WTC11 (cell line): ENCODE measurements around the gene CYP39A1.

Experiments used
- CBFB ChIP-seq: sonication (generic); formaldehyde crosslinking; IDR thresholded peaks from 2 replicates; pipeline ENCODE4 v1.8.1; 2022; ENCODE audit warnings: mild to moderate bottlenecking, low read depth, missing genetic modification reagents
- ESRRA ChIP-seq: sonication (generic); formaldehyde crosslinking; IDR thresholded peaks from 2 replicates; pipeline ENCODE4 v1.8.1; 2022; ENCODE audit warnings: mild to moderate bottlenecking, missing genetic modification reagents, borderline replicate concordance
- ETV6 ChIP-seq: sonication (generic); formaldehyde crosslinking; IDR thresholded peaks from 2 replicates; pipeline ENCODE4 v1.8.1; 2022; ENCODE audit warnings: mild to moderate bottlenecking, missing genetic modification reagents
- KAT7 ChIP-seq: sonication (generic); formaldehyde crosslinking; IDR thresholded peaks from 2 replicates; pipeline ENCODE4 v1.8.1; 2023; ENCODE audit warnings: missing genetic modification reagents, mild to moderate bottlenecking, borderline replicate concordance
- NFYB ChIP-seq: sonication (generic); formaldehyde crosslinking; conservative IDR thresholded peaks from 2 replicates; pipeline ENCODE4 v1.8.0; 2022; ENCODE audit warnings: low read depth, missing genetic modification reagents
- SOX15 ChIP-seq: fragments of 250-450 bp; sonication (Bioruptor Pico); IDR thresholded peaks from 2 replicates; pipeline ENCODE4 v1.9.0; 2021; ENCODE audit warnings: mild to moderate bottlenecking
- ZNF232 ChIP-seq: sonication (generic); formaldehyde crosslinking; IDR thresholded peaks from 2 replicates; pipeline ENCODE4 v1.8.0; 2022; ENCODE audit warnings: mild to moderate bottlenecking, missing genetic modification reagents
- TF ChIP-seq, protein P1 (sequence below): fragments of 200-600 bp; IDR thresholded peaks from 2 replicates; pipeline ENCODE4 v1.8.0; 2022; ENCODE audit warnings: antibody characterized with exemption
- TF ChIP-seq, protein P2 (sequence below): sonication (generic); formaldehyde crosslinking; IDR thresholded peaks from 2 replicates; pipeline ENCODE4 v1.8.0; 2022; ENCODE audit warnings: mild to moderate bottlenecking, missing genetic modification reagents
- TF ChIP-seq, protein P3 (sequence below): sonication (generic); formaldehyde crosslinking; IDR thresholded peaks from 2 replicates; pipeline ENCODE4 v1.8.1; 2022; ENCODE audit warnings: low read depth, mild to moderate bottlenecking, moderate library complexity, missing genetic modification reagents, borderline replicate concordance
- TF ChIP-seq, protein P4 (sequence below): fragments of 250-450 bp; sonication (Bioruptor Pico); IDR thresholded peaks from 2 replicates; pipeline ENCODE4 v1.8.0; 2021; ENCODE audit warnings: mild to moderate bottlenecking
- TF ChIP-seq, protein P5 (sequence below): sonication (generic); formaldehyde crosslinking; IDR thresholded peaks from 2 replicates; pipeline ENCODE4 v1.8.1; 2022; ENCODE audit warnings: low read depth, missing genetic modification reagents, borderline replicate concordance
- TF ChIP-seq, protein P6 (sequence below): sonication (generic); formaldehyde crosslinking; IDR thresholded peaks from 2 replicates; pipeline ENCODE4 v1.8.1; 2023; ENCODE audit warnings: mild to moderate bottlenecking, missing genetic modification reagents, moderate library complexity

DNA sequence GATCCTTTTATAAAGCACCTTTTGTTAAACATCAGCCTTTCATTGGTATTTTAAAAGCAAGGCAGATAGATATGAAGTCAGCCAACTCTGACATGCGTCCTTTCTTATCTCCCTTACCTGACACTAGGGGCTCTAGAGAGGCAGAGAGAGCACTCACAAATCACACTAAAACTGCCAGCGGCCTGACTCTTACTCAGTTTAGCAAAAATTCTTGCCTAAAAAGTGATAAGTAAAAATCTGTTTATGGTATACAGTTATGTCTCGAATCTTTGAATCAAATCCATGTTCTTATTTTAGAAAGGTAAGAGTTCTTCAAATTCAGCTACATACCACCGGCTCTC, 24.7 kb upstream of the CYP39A1 start:
- no peak for TF ChIP-seq SOX15 (CRISPR knock-in tag)
- TF ChIP-seq, protein P1, sequence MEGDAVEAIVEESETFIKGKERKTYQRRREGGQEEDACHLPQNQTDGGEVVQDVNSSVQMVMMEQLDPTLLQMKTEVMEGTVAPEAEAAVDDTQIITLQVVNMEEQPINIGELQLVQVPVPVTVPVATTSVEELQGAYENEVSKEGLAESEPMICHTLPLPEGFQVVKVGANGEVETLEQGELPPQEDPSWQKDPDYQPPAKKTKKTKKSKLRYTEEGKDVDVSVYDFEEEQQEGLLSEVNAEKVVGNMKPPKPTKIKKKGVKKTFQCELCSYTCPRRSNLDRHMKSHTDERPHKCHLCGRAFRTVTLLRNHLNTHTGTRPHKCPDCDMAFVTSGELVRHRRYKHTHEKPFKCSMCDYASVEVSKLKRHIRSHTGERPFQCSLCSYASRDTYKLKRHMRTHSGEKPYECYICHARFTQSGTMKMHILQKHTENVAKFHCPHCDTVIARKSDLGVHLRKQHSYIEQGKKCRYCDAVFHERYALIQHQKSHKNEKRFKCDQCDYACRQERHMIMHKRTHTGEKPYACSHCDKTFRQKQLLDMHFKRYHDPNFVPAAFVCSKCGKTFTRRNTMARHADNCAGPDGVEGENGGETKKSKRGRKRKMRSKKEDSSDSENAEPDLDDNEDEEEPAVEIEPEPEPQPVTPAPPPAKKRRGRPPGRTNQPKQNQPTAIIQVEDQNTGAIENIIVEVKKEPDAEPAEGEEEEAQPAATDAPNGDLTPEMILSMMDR: no peak
- TF ChIP-seq ETV6: no peak
- no peak for TF ChIP-seq KAT7 (CRISPR knock-in tag)
- TF ChIP-seq, protein P2, sequence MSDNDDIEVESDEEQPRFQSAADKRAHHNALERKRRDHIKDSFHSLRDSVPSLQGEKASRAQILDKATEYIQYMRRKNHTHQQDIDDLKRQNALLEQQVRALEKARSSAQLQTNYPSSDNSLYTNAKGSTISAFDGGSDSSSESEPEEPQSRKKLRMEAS (CRISPR knock-in tag): no peak
- no peak for TF ChIP-seq ESRRA (CRISPR knock-in tag)
- no peak for TF ChIP-seq ZNF232 (CRISPR knock-in tag)
- TF ChIP-seq, protein P3, sequence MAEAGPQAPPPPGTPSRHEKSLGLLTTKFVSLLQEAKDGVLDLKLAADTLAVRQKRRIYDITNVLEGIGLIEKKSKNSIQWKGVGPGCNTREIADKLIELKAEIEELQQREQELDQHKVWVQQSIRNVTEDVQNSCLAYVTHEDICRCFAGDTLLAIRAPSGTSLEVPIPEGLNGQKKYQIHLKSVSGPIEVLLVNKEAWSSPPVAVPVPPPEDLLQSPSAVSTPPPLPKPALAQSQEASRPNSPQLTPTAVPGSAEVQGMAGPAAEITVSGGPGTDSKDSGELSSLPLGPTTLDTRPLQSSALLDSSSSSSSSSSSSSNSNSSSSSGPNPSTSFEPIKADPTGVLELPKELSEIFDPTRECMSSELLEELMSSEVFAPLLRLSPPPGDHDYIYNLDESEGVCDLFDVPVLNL: no peak
- TF ChIP-seq, protein P4, sequence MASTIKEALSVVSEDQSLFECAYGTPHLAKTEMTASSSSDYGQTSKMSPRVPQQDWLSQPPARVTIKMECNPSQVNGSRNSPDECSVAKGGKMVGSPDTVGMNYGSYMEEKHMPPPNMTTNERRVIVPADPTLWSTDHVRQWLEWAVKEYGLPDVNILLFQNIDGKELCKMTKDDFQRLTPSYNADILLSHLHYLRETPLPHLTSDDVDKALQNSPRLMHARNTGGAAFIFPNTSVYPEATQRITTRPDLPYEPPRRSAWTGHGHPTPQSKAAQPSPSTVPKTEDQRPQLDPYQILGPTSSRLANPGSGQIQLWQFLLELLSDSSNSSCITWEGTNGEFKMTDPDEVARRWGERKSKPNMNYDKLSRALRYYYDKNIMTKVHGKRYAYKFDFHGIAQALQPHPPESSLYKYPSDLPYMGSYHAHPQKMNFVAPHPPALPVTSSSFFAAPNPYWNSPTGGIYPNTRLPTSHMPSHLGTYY (CRISPR knock-in tag): no peak
- no peak for TF ChIP-seq NFYB
- TF ChIP-seq, protein P5, sequence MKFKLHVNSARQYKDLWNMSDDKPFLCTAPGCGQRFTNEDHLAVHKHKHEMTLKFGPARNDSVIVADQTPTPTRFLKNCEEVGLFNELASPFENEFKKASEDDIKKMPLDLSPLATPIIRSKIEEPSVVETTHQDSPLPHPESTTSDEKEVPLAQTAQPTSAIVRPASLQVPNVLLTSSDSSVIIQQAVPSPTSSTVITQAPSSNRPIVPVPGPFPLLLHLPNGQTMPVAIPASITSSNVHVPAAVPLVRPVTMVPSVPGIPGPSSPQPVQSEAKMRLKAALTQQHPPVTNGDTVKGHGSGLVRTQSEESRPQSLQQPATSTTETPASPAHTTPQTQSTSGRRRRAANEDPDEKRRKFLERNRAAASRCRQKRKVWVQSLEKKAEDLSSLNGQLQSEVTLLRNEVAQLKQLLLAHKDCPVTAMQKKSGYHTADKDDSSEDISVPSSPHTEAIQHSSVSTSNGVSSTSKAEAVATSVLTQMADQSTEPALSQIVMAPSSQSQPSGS: no peak
- TF ChIP-seq, protein P6, sequence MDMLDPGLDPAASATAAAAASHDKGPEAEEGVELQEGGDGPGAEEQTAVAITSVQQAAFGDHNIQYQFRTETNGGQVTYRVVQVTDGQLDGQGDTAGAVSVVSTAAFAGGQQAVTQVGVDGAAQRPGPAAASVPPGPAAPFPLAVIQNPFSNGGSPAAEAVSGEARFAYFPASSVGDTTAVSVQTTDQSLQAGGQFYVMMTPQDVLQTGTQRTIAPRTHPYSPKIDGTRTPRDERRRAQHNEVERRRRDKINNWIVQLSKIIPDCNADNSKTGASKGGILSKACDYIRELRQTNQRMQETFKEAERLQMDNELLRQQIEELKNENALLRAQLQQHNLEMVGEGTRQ (CRISPR knock-in tag): no peak
- no peak for TF ChIP-seq CBFB (CRISPR knock-in tag)
